Trophoblast cell (in vitro differentiated cells and primary cell): ENCODE results near the gene FASTKD2.

Experiments
- DNase-seq, 2 donors: peaks; one replicate each; pipeline ENCODE4 v3.0.0-alpha.2; 2016
- H2AFZ ChIP-seq: 2 replicates; pipeline ENCODE4 v1.6.1; 2013; ENCODE audit warnings: low read length, moderate library complexity, mild to moderate bottlenecking; ENCODE audit not compliant: insufficient read depth, poor library complexity
- H2AK5ac ChIP-seq: 2 replicates; pipeline ENCODE4 v1.6.1; 2013; ENCODE audit warnings: mild to moderate bottlenecking, low read length
- H2BK120ac ChIP-seq: 2 replicates; pipeline ENCODE4 v1.6.1; 2013; ENCODE audit warnings: low read length, mild to moderate bottlenecking, moderate library complexity; ENCODE audit not compliant: insufficient read depth, poor library complexity
- H2BK12ac ChIP-seq: 2 replicates; pipeline ENCODE4 v1.6.1; 2013; ENCODE audit warnings: mild to moderate bottlenecking, low read length, moderate library complexity
- H2BK5ac ChIP-seq: 2 replicates; pipeline ENCODE4 v1.6.1; 2013; ENCODE audit warnings: low read length, low read depth, moderate library complexity, mild to moderate bottlenecking; ENCODE audit not compliant: poor library complexity
- H3K14ac ChIP-seq: 2 replicates; pipeline ENCODE4 v1.6.1; 2013; ENCODE audit warnings: mild to moderate bottlenecking, low read length
- H3K18ac ChIP-seq: 2 replicates; pipeline ENCODE4 v1.6.1; 2013; ENCODE audit warnings: mild to moderate bottlenecking, low read length
- H3K23ac ChIP-seq: 2 replicates; pipeline ENCODE4 v1.6.1; 2013; ENCODE audit warnings: low read length
- H3K27ac ChIP-seq: 2 replicates; pipeline ENCODE4 v1.5.1; 2013; ENCODE audit warnings: low read depth, mild to moderate bottlenecking, inconsistent platforms, low read length, moderate library complexity
- H3K27me3 ChIP-seq: 2 replicates; pipeline ENCODE4 v1.6.1; 2013; ENCODE audit warnings: inconsistent platforms, mild to moderate bottlenecking, low read length, moderate library complexity; ENCODE audit not compliant: insufficient read depth
- H3K36me3 ChIP-seq, 2 experiments: 1 replicate in 1 of 2; 2 replicates in 1 of 2; pipeline ENCODE4 v1.6.1; 2013; ENCODE audit warnings: low read length in 2 of 2, mild to moderate bottlenecking in 2 of 2, moderate library complexity in 1 of 2; ENCODE audit not compliant: insufficient read depth in 2 of 2, control insufficient read depth in 1 of 2
- H3K4ac ChIP-seq: 2 replicates; pipeline ENCODE4 v1.6.1; 2013; ENCODE audit warnings: low read depth, mild to moderate bottlenecking, low read length, moderate library complexity
- H3K4me1 ChIP-seq, 2 experiments: 1 replicate in 1 of 2; 2 replicates in 1 of 2; pipeline ENCODE4 v1.6.1; 2013; ENCODE audit warnings: low read length in 2 of 2, mild to moderate bottlenecking in 2 of 2, moderate library complexity in 1 of 2; ENCODE audit not compliant: insufficient read depth in 2 of 2, control insufficient read depth in 1 of 2
- H3K4me2 ChIP-seq: 2 replicates; pipeline ENCODE4 v1.6.1; 2013; ENCODE audit warnings: inconsistent platforms, mild to moderate bottlenecking, low read length, moderate library complexity
- H3K4me3 ChIP-seq: 2 replicates; pipeline ENCODE4 v1.5.1; 2013; ENCODE audit warnings: mild to moderate bottlenecking, low read depth, low read length, inconsistent platforms
- H3K79me1 ChIP-seq: one replicate; pipeline ENCODE4 v1.6.1; 2013; ENCODE audit warnings: low read length
- H3K79me2 ChIP-seq: 2 replicates; pipeline ENCODE4 v1.6.1; 2013; ENCODE audit warnings: low read length, mild to moderate bottlenecking; ENCODE audit not compliant: control insufficient read depth, insufficient read depth, poor library complexity
- H3K9ac ChIP-seq: 2 replicates; pipeline ENCODE4 v1.6.1; 2013; ENCODE audit warnings: mild to moderate bottlenecking, low read length
- H3K9me3 ChIP-seq: 2 replicates; pipeline ENCODE4 v1.6.1; 2013; ENCODE audit warnings: low read depth, mild to moderate bottlenecking, control low read depth, inconsistent platforms, low read length; ENCODE audit not compliant: insufficient read depth
- H4K12ac ChIP-seq: 2 replicates; pipeline ENCODE4 v1.6.1; 2013; ENCODE audit warnings: low read depth, mild to moderate bottlenecking, low read length, moderate library complexity
- H4K8ac ChIP-seq: 2 replicates; pipeline ENCODE4 v1.6.1; 2013; ENCODE audit warnings: low read depth, mild to moderate bottlenecking, low read length, moderate library complexity
- H4K91ac ChIP-seq: one replicate; pipeline ENCODE4 v1.6.1; 2013; ENCODE audit warnings: low read depth, mild to moderate bottlenecking, low read length, moderate library complexity
- WGBS: extraction: QIAGEN DNeasy Blood & Tissue Kit; methylation state at CpG from one replicate; pipeline ENCODE4 v1.1.7; 2013; ENCODE audit warnings: missing lambda C conversion rate; ENCODE audit not compliant: insufficient read length, insufficient coverage; ENCODE audit errors: extremely low coverage; 5-methylcytosine and 5-hydroxymethylcytosine counted together

The FASTKD2 gene

GRCh38 chr2:206800506-206801417, 35.4 kb downstream of the FASTKD2 start:
- H2BK12ac ChIP-seq, result no peak overlapping the region
- no peaks in the 10 kb centered on the region for H3K4me1 ChIP-seq
- no peak overlapping the region for H4K12ac ChIP-seq
- H4K91ac ChIP-seq, result no peak overlapping the region
- H3K4me2 ChIP-seq, result no peak overlapping the region
- no peaks in the 10 kb centered on the region for H3K27me3 ChIP-seq
- H3K79me2 ChIP-seq, result no peaks in the 10 kb centered on the region
- no peaks in the 10 kb centered on the region for H3K9me3 ChIP-seq
- no peak overlapping the region for H3K14ac ChIP-seq
- peak; percentile 59 to 82 for DNase-seq
- no peak overlapping the region for H2BK5ac ChIP-seq
- no CpG with 5 or more reads among the region's 12 CpGs for WGBS
- no peak overlapping the region for H2BK120ac ChIP-seq
- H3K23ac ChIP-seq, result no peak overlapping the region
- H4K8ac ChIP-seq, result no peak overlapping the region
- peaks cover 0 to 2% of the 10 kb centered on the region in 2 experiments for H3K36me3 ChIP-seq
- H3K18ac ChIP-seq, result no peak overlapping the region
- no peak overlapping the region for H3K27ac ChIP-seq
- H3K4ac ChIP-seq, result no peak overlapping the region
- H2AK5ac ChIP-seq, result no peak overlapping the region
- H2AFZ ChIP-seq, result no peak overlapping the region
- no peak overlapping the region for H3K4me3 ChIP-seq
- no peak overlapping the region for H3K9ac ChIP-seq
- no peaks in the 10 kb centered on the region for H3K79me1 ChIP-seq

GRCh38 chr2:206801418-206802189, 36.2 kb downstream of the FASTKD2 start:
- H3K4me3 ChIP-seq, result no peak overlapping the region
- no peaks in the 10 kb centered on the region for H3K4me1 ChIP-seq
- no peak overlapping the region for H2AK5ac ChIP-seq
- H3K27me3 ChIP-seq, result no peaks in the 10 kb centered on the region
- H4K12ac ChIP-seq, result no peak overlapping the region
- H3K14ac ChIP-seq, result no peak overlapping the region
- no peak overlapping the region for H3K23ac ChIP-seq
- H2BK5ac ChIP-seq, result no peak overlapping the region
- H3K4me2 ChIP-seq, result no peak overlapping the region
- H2BK120ac ChIP-seq, result no peak overlapping the region
- H3K4ac ChIP-seq, result no peak overlapping the region
- no peak overlapping the region for H3K27ac ChIP-seq
- H2AFZ ChIP-seq, result no peak overlapping the region
- no peak overlapping the region for H4K8ac ChIP-seq
- no peak overlapping the region for H3K9ac ChIP-seq
- no peak for DNase-seq
- no peaks in the 10 kb centered on the region for H3K9me3 ChIP-seq
- H2BK12ac ChIP-seq, result no peak overlapping the region
- no peak overlapping the region for H3K18ac ChIP-seq
- no peak overlapping the region for H4K91ac ChIP-seq
- no peaks in the 10 kb centered on the region for H3K79me1 ChIP-seq
- no peaks in the 10 kb centered on the region for H3K79me2 ChIP-seq
- WGBS, result no CpG with 5 or more reads among the region's 9 CpGs
- no peaks in the 10 kb centered on the region for H3K36me3 ChIP-seq

GRCh38 chr2:206802654-206803514, 37.5 kb downstream of the FASTKD2 start:
- Histone ChIP-seq H2BK12ac (no peak overlapping the region), H3K27ac (no peak overlapping the region), H3K9me3 (no peaks in the 10 kb centered on the region), H4K91ac (no peak overlapping the region), H2BK120ac (no peak overlapping the region), H4K8ac (no peak overlapping the region), H3K4me1 (no peaks in the 10 kb centered on the region), H2AK5ac (no peak overlapping the region), H3K36me3 (no peaks in the 10 kb centered on the region), H3K18ac (no peak overlapping the region), H3K23ac (no peak overlapping the region), H3K4me2 (no peak overlapping the region), H3K79me1 (no peaks in the 10 kb centered on the region), H4K12ac (no peak overlapping the region), H3K27me3 (no peaks in the 10 kb centered on the region), H3K4me3 (no peak overlapping the region), H2AFZ (no peak overlapping the region), H3K9ac (no peak overlapping the region), H3K79me2 (no peaks in the 10 kb centered on the region), H3K14ac (no peak overlapping the region), H2BK5ac (no peak overlapping the region), H3K4ac (no peak overlapping the region)
- WGBS, result no CpG with 5 or more reads among the region's 7 CpGs
- no peak for DNase-seq

- Histone ChIP-seq H3K9me3 (no peaks in the 10 kb centered on the region), H4K91ac (no peak overlapping the region), H2AK5ac (no peak overlapping the region), H3K4me3 (no peak overlapping the region), H2BK12ac (no peak overlapping the region), H2BK5ac (no peak overlapping the region), H4K8ac (no peak overlapping the region), H3K36me3 (no peaks in the 10 kb centered on the region), H3K27ac (no peak overlapping the region), H3K79me2 (no peaks in the 10 kb centered on the region), H3K27me3 (no peaks in the 10 kb centered on the region), H3K18ac (no peak overlapping the region), H4K12ac (no peak overlapping the region), H2AFZ (no peak overlapping the region), H3K79me1 (no peaks in the 10 kb centered on the region), H3K9ac (no peak overlapping the region), H2BK120ac (no peak overlapping the region), H3K23ac (no peak overlapping the region), H3K4me2 (no peak overlapping the region), H3K14ac (no peak overlapping the region), H3K4me1 (no peaks in the 10 kb centered on the region), H3K4ac (no peak overlapping the region)
- DNase-seq, result no peak
- no CpG with 5 or more reads among the region's 5 CpGs for WGBS
Measured at GRCh38 chr2:206804326-206804725, 38.9 kb downstream of the FASTKD2 start.
